GM12873 (cell line): ENCODE measurements around the gene ZNF689.
A peak's percentile ranks its signal among the peaks of the same experiment; 100 is the strongest.

Experiments
- TF ChIP-seq, protein P1 (sequence below): IDR thresholded peaks from 2 replicates; pipeline ENCODE4 v1.5.1; 2012; ENCODE audit warnings: low read depth, mild to moderate bottlenecking, moderate library complexity, low read length, control low read depth; ENCODE audit not compliant: insufficient read depth; ENCODE audit errors: missing control alignments

ZNF689 gene

DNA sequence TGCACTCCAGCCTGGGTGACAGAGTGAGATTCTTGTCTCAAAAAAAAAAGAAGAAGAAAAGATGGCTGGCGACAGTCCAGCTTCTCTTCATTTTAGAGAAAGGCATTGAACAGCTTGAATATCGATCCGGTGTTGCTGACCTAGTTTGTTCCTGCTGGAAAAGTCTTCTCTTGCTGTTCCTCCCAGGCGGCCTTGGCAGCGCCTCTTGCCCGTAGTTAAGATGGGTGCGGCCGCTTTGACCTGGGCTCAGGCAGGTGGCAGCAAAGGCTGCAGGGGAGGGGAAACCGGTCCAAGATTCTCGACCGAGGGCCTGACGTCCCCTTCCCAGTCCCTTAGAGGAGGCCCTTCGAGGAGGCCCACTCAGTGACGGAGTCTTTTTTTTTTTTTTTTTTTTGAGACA, 48.2 kb downstream of the ZNF689 start:
- TF ChIP-seq, protein P1, sequence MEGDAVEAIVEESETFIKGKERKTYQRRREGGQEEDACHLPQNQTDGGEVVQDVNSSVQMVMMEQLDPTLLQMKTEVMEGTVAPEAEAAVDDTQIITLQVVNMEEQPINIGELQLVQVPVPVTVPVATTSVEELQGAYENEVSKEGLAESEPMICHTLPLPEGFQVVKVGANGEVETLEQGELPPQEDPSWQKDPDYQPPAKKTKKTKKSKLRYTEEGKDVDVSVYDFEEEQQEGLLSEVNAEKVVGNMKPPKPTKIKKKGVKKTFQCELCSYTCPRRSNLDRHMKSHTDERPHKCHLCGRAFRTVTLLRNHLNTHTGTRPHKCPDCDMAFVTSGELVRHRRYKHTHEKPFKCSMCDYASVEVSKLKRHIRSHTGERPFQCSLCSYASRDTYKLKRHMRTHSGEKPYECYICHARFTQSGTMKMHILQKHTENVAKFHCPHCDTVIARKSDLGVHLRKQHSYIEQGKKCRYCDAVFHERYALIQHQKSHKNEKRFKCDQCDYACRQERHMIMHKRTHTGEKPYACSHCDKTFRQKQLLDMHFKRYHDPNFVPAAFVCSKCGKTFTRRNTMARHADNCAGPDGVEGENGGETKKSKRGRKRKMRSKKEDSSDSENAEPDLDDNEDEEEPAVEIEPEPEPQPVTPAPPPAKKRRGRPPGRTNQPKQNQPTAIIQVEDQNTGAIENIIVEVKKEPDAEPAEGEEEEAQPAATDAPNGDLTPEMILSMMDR: no peak

DNA sequence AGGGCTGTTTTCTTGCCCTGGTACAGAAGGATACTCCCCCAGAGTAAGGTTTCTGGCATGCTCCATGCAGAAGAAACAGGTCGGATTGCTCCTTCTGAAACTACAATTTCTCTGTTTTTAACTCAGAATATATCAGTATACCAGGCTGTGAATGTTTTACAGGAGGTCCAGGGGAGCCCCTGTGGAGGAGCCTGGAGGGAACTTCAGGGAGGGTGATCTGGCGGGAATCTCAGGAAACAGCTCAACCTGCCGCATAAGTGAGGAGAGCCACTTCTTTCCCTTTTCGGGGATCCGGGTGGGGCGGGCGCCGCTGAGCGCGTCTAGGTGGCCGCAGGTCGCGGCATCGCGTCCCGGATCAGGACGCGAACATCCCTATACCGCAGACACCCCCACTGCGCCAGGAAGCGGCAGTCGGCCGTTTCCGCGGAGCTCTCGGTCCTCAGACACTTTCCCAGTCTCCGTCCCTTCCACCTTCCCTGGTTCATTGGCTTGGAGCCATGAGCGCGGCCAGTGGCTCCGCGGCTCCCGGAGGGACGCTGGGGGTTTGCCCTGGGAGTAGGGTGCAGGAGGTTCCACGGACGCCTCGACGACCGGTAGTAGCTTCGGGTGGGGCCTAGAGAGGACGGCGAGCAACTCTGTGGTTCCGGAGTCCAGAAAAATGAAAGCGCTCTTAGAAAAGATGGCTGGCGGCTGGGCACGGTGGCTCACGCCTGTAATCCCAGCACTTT, 48.9 kb downstream of the ZNF689 start:
- TF ChIP-seq, protein P1: no peak

DNA sequence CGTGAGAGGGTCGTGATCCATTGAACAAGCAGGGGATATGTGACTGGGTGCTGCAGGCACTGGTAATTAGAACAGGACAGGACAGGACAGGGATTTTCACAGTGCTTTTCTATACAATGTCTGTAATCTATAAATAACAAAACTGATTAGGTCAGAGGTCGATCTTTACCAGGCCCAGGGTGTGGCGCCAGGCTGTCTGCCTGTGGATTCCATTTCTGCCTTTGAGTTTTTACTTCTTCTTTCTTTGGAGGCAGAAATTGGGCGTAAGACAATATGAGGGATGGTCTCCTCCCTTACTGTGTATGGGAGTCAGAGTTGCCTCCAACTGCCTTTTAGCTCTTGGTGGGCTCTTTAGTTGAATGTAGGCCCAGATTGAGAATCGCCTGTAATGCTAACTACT, 50.5 kb downstream of the ZNF689 start:
- TF ChIP-seq, protein P1: no peak

DNA sequence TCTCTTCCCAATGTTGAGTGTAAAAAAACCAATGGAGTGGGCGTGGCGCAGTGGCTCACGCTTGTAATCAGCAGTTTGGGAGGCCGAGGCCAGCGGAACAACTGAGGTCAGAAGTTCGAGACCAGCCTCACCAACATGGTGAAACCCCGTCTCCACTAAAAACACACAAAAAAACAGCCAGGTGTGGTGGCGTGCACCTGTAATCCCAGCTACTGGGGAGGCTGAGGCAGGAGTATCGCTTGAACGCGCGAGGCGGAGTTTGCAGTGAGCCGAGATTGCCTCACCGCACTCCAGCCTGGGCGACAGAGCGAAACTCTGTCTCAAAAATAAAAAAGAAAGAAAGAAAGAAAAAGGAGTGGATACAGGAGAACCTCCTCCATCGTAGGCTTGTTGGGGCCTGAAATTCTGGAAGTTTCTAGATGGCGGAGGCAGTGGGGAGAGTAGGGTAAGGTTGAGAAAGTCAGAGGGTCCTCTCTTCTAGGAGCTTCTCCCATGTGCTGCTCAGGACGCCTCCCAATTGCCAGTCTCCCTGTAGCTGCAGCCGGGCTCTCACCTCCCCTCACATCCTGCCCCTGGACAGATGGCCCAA, 51.3 kb downstream of the ZNF689 start:
- TF ChIP-seq, protein P1: no peak

DNA sequence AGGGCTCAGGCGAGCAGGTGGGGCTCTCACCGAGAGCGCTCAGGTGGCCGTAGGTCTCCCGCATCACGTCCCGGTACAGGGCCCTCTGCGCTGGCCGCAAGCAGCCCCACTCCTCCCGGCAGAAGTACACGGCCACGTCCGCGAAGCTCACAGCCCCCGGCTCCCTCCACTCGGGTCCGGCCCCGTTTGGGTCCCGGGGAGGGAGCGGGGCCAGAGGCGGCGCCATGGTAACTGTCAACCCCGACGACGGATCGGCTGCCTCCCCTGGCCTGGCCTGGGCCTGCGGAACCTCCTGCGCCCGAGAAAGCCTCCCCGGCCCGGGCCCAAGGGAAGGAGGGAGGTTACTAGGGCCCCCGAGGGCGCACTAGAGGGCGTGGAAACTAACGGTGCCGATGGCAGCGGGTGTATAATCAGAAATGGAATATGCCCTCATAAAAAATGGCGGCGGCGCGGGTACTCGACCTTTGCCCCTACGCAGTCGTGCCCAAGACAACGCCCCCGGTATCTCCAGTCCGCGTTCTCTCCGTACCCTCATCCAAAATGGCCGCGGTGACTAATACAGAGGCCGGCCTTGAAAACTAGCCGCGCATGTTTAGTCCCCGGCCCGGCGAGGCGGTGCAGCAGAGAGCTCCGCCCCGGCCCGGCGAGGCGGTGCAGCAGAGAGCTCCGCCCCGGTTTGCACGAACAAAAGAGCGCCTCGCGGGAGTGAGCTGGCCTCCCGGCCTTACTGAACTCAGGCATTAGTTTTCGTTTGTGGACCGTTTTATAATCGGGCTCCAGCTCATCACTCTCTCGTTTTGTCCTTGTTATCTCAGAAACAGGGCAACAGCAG, 52.0 kb downstream of the ZNF689 start, which contains the start of gene ZNF764:
Gene ZNF764 (minus strand): TSS at position 418 of the 832 bp plus-strand sequence. CDS start 192 bp downstream, at position 226.
- TF ChIP-seq, protein P1: peak; percentile 28

DNA sequence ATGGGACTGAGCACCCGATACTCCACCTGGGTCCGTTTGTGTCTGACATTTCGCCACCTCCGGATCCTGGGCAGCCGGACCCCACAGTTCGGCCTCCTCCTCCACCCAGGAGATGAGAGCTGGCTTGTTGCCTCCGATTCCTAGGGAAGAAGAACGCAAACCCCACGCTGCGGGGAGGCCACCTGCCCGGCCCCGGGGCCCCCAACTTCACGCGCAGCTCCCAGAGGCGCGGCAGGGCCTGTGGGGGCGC, 52.6 kb downstream of the ZNF689 start:
- TF ChIP-seq, protein P1: no peak

DNA sequence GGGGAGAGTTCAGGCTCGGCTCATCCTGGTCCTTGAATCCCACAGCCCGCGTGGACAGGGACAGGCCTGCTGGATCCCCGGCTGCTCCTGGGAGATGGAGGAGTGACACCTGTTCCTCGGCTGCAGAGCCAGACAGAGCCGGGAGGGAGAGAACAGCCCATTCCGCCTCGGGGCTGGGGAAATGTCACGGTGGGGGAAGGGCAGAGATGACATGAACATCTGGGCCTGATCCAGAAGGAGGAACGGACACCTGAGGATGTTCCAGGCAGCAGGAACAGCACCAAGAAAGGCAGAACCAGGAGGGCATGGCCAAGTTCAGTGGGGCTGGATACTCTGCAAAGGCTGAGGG, 54.1 kb downstream of the ZNF689 start:
- TF ChIP-seq, protein P1: no peak
